Neural progenitor cell (in vitro differentiated cells): ENCODE data around the gene DOK5. TPM values are rescaled to one million over a fixed set of nuclear protein-coding genes. Genes with fewer than 3 reads are reported as not detected.

ENCODE experiments used
- DNase-seq: peaks from one replicate; pipeline ENCODE4 v3.0.0-alpha.2; 2016; ENCODE audit warnings: low spot score
- H2AFZ ChIP-seq: fragments of 200-600 bp; sonication (generic); replicated peaks from 2 replicates; pipeline ENCODE4 v1.6.1; 2016; ENCODE audit warnings: antibody characterized with exemption
- H3F3A ChIP-seq: fragments of 200-600 bp; sonication (generic); 2 replicates; pipeline ENCODE4 v1.6.1; 2016; ENCODE audit warnings: antibody characterized with exemption, low read depth
- H3K27ac ChIP-seq: fragments of 200-600 bp; sonication (generic); 2 replicates; pipeline ENCODE4 v1.5.1; 2016; ENCODE audit warnings: mild to moderate bottlenecking
- H3K27me3 ChIP-seq: fragments of 200-600 bp; sonication (generic); 2 replicates; pipeline ENCODE4 v1.6.1; 2016; ENCODE audit warnings: mild to moderate bottlenecking, moderate library complexity
- H3K36me3 ChIP-seq: fragments of 200-600 bp; sonication (generic); 2 replicates; pipeline ENCODE4 v1.5.1; 2016
- H3K4me1 ChIP-seq: fragments of 200-600 bp; sonication (generic); 2 replicates; pipeline ENCODE4 v1.6.1; 2016; ENCODE audit warnings: mixed run types
- H3K4me2 ChIP-seq: fragments of 200-600 bp; sonication (generic); 2 replicates; pipeline ENCODE4 v1.6.1; 2016
- H3K4me3 ChIP-seq: fragments of 200-600 bp; sonication (generic); 2 replicates; pipeline ENCODE4 v1.5.1; 2016
- H3K79me2 ChIP-seq: fragments of 200-600 bp; sonication (generic); 2 replicates; pipeline ENCODE4 v1.6.1; 2016; ENCODE audit warnings: low read depth
- H3K9ac ChIP-seq: fragments of 200-600 bp; sonication (generic); 2 replicates; pipeline ENCODE4 v1.6.1; 2016
- H3K9me3 ChIP-seq: fragments of 200-600 bp; sonication (generic); 2 replicates; pipeline ENCODE4 v1.5.1; 2016; ENCODE audit warnings: low read depth
- H4K20me1 ChIP-seq: fragments of 200-600 bp; sonication (generic); 2 replicates; pipeline ENCODE4 v1.6.1; 2016; ENCODE audit warnings: low read depth
- H3K27ac Mint-ChIP-seq: 3 replicates; pipeline ENCODE4 v1.8.0; 2021; ENCODE audit warnings: mixed read lengths
- H3K27me3 Mint-ChIP-seq: 2 replicates; pipeline ENCODE4 v1.8.0; 2022; ENCODE audit warnings: low read depth, mild to moderate bottlenecking, inconsistent platforms, moderate library complexity, mixed read lengths; ENCODE audit not compliant: insufficient read depth
- H3K36me3 Mint-ChIP-seq: 3 replicates; pipeline ENCODE4 v1.8.0; 2021; ENCODE audit warnings: mixed read lengths
- H3K4me1 Mint-ChIP-seq: 3 replicates; pipeline ENCODE4 v1.8.0; 2021; ENCODE audit warnings: mixed read lengths
- H3K4me3 Mint-ChIP-seq: 3 replicates; pipeline ENCODE4 v1.8.0; 2021; ENCODE audit warnings: mild to moderate bottlenecking, moderate library complexity, mixed read lengths
- H3K9me3 Mint-ChIP-seq: 3 replicates; pipeline ENCODE4 v1.8.0; 2020; ENCODE audit warnings: mixed read lengths
- CTCF ChIP-seq: fragments of 200-600 bp; sonication (generic); IDR thresholded peaks from 2 replicates; pipeline ENCODE4 v1.5.1; 2017; ENCODE audit warnings: antibody characterized with exemption, mild to moderate bottlenecking
- EZH2 ChIP-seq: fragments of 200-600 bp; sonication (generic); IDR thresholded peaks from 2 replicates; pipeline ENCODE4 v1.6.1; 2017; ENCODE audit warnings: antibody characterized with exemption, mild to moderate bottlenecking, moderate library complexity
- EZH2phosphoT487 ChIP-seq: fragments of 200-600 bp; sonication (generic); IDR thresholded peaks from 2 replicates; pipeline ENCODE4 v1.6.1; 2017; ENCODE audit warnings: antibody characterized with exemption
- total RNA-seq: library from RNA; depleted of rRNA; stranded (reverse); fragments of >200 nt; gene quantifications from 2 replicates; pipeline ENCODE4 v1.2.3, GENCODE V29; 2015; ENCODE audit warnings: low replicate concordance

Gene DOK5
- total RNA-seq, 1 donor from 2014 or later, result 3.1 TPM

GRCh38 chr20:54539521-54540046, 64.2 kb downstream of the DOK5 start:
- H3K9me3 Mint-ChIP-seq, result peaks cover 42% of the 10 kb centered on the region
- H3K27ac ChIP-seq, result no peak overlapping the region
- peaks cover 27% of the 10 kb centered on the region for H3K36me3 Mint-ChIP-seq
- no peak overlapping the region for H3K27ac Mint-ChIP-seq
- no peaks in the 10 kb centered on the region for H3K36me3 ChIP-seq
- no peaks in the 10 kb centered on the region for H3K27me3 ChIP-seq
- no peaks in the 10 kb centered on the region for H4K20me1 ChIP-seq
- H3K4me3 ChIP-seq, result no peak overlapping the region
- no peak overlapping the region for H2AFZ ChIP-seq
- no peaks in the 10 kb centered on the region for H3K4me1 Mint-ChIP-seq
- peaks cover 3% of the 10 kb centered on the region for H3K27me3 Mint-ChIP-seq
- H3K9me3 ChIP-seq, result no peaks in the 10 kb centered on the region
- H3K4me1 ChIP-seq, result no peaks in the 10 kb centered on the region
- H3K79me2 ChIP-seq, result no peaks in the 10 kb centered on the region
- TF ChIP-seq CTCF (no peak), EZH2phosphoT487 (no peak), EZH2 (no peak)
- no peak overlapping the region for H3K9ac ChIP-seq
- no peak for DNase-seq
- no peak overlapping the region for H3K4me2 ChIP-seq
- H3F3A ChIP-seq, result no peaks in the 10 kb centered on the region
- no peak overlapping the region for H3K4me3 Mint-ChIP-seq

GRCh38 chr20:54543369-54543768, 68.0 kb downstream of the DOK5 start:
- no peaks in the 10 kb centered on the region for H3K36me3 ChIP-seq
- no peak overlapping the region for H3K4me2 ChIP-seq
- H3K9me3 ChIP-seq, result no peaks in the 10 kb centered on the region
- H3K4me1 ChIP-seq, result no peaks in the 10 kb centered on the region
- H3K27me3 ChIP-seq, result no peaks in the 10 kb centered on the region
- H3K4me3 ChIP-seq, result no peak overlapping the region
- peaks cover 14% of the 10 kb centered on the region for H3K4me1 Mint-ChIP-seq
- peaks cover 20% of the 10 kb centered on the region for H3K36me3 Mint-ChIP-seq
- no peak overlapping the region for H3K9ac ChIP-seq
- TF ChIP-seq EZH2phosphoT487 (no peak), EZH2 (no peak), CTCF (no peak)
- peaks cover 32% of the 10 kb centered on the region for H3K9me3 Mint-ChIP-seq
- no peaks in the 10 kb centered on the region for H4K20me1 ChIP-seq
- no peak for DNase-seq
- H3F3A ChIP-seq, result no peaks in the 10 kb centered on the region
- H3K79me2 ChIP-seq, result no peaks in the 10 kb centered on the region
- H3K27ac Mint-ChIP-seq, result no peak overlapping the region
- H3K4me3 Mint-ChIP-seq, result no peak overlapping the region
- no peak overlapping the region for H2AFZ ChIP-seq
- H3K27me3 Mint-ChIP-seq, result peaks cover 3% of the 10 kb centered on the region
- no peak overlapping the region for H3K27ac ChIP-seq

- Histone ChIP-seq H2AFZ (no peak overlapping the region), H3K27me3 (no peaks in the 10 kb centered on the region), H3K9ac (no peak overlapping the region), H4K20me1 (no peaks in the 10 kb centered on the region), H3K9me3 (no peaks in the 10 kb centered on the region), H3K36me3 (no peaks in the 10 kb centered on the region), H3K4me2 (no peak overlapping the region), H3K27ac (no peak overlapping the region), H3K4me3 (no peak overlapping the region), H3F3A (no peaks in the 10 kb centered on the region), H3K4me1 (no peaks in the 10 kb centered on the region), H3K79me2 (no peaks in the 10 kb centered on the region)
- TF ChIP-seq EZH2 (no peak), EZH2phosphoT487 (no peak), CTCF (no peak)
- Mint-ChIP-seq H3K4me3 (no peak overlapping the region), H3K27me3 (no peaks in the 10 kb centered on the region), H3K36me3 (peaks cover 22% of the 10 kb centered on the region), H3K4me1 (peaks cover 14% of the 10 kb centered on the region), H3K9me3 (peaks cover 21% of the 10 kb centered on the region), H3K27ac (no peak overlapping the region)
- DNase-seq, result no peak
Measured at GRCh38 chr20:54545676-54546358, 70.4 kb downstream of the DOK5 start.
